Progenitor cell of endocrine pancreas (in vitro differentiated cells): ENCODE results near the gene RIPOR1. TPM values are rescaled to one million over a fixed set of nuclear protein-coding genes. Genes with fewer than 3 reads are reported as not detected.
"Not testable (repeated sequence)": the region's sequence is repeated elsewhere in the genome, so short reads cannot be mapped to it uniquely, and the experiment has no call there.

Source experiments
- DNase-seq: peaks from one replicate; pipeline ENCODE4 v3.0.0; 2021; ENCODE audit warnings: low spot score; ENCODE audit not compliant: unreplicated experiment
- H3K27ac Mint-ChIP-seq: 2 replicates; pipeline ENCODE4 v1.8.0; 2021; ENCODE audit warnings: mild to moderate bottlenecking, moderate library complexity, mixed read lengths
- H3K27me3 Mint-ChIP-seq: 2 replicates; pipeline ENCODE4 v1.8.0; 2021; ENCODE audit warnings: mixed read lengths
- H3K36me3 Mint-ChIP-seq: 2 replicates; pipeline ENCODE4 v1.8.0; 2022; ENCODE audit warnings: mixed read lengths; ENCODE audit not compliant: insufficient read depth
- H3K4me1 Mint-ChIP-seq: 2 replicates; pipeline ENCODE4 v1.8.0; 2021; ENCODE audit warnings: low read depth, mixed read lengths
- H3K4me3 Mint-ChIP-seq: 2 replicates; pipeline ENCODE4 v1.8.0; 2021; ENCODE audit warnings: low read depth, mild to moderate bottlenecking, moderate library complexity, mixed read lengths
- H3K9me3 Mint-ChIP-seq: 2 replicates; pipeline ENCODE4 v1.8.0; 2021; ENCODE audit warnings: low read depth, mixed read lengths
- CTCF ChIP-seq: fragments of 200-600 bp; sonication (generic); IDR thresholded peaks from one replicate; pipeline ENCODE4 v1.5.0; 2021; ENCODE audit warnings: antibody characterized with exemption, mild to moderate bottlenecking; ENCODE audit not compliant: unreplicated experiment
- total RNA-seq: library from RNA; stranded (reverse); gene quantifications from 2 replicates; pipeline ENCODE4 v1.2.1, GENCODE V29; 2021

Gene RIPOR1
- total RNA-seq, 1 donor from 2014 or later = 72.7 TPM

GRCh38 chr16:67483150-67483549, 45.5 kb upstream of the RIPOR1 start, which contains the start of gene AGRP:
TSS of gene AGRP (minus strand) at chr16:67483547. CDS start at chr16:67483398, 149 bp downstream.
- DNase-seq = no peak
- Mint-ChIP-seq H3K27ac (peak within 1 kb of the TSS; percentile 73), H3K27me3 (no peaks in the 10 kb centered on the region), H3K4me1 (peaks cover 22% of the 10 kb centered on the region), H3K36me3 (no peaks in the 10 kb centered on the region), H3K4me3 (peak within 1 kb of the TSS; percentile 100), H3K9me3 (no peaks in the 10 kb centered on the region)
- TF ChIP-seq CTCF = no peak

GRCh38 chr16:67483731-67484525, 44.7 kb upstream of the RIPOR1 start:
- no peaks in the 10 kb centered on the region for H3K36me3 Mint-ChIP-seq
- H3K4me3 Mint-ChIP-seq = no peak overlapping the region
- no peaks in the 10 kb centered on the region for H3K27me3 Mint-ChIP-seq
- H3K4me1 Mint-ChIP-seq = peaks cover 20% of the 10 kb centered on the region
- TF ChIP-seq CTCF = no peak
- no peak for DNase-seq
- no peak overlapping the region for H3K27ac Mint-ChIP-seq
- H3K9me3 Mint-ChIP-seq = no peaks in the 10 kb centered on the region

GRCh38 chr16:67486805-67487204, 41.8 kb upstream of the RIPOR1 start:
- DNase-seq = no peak
- Mint-ChIP-seq H3K4me1 (peaks cover 16% of the 10 kb centered on the region), H3K4me3 (no peak overlapping the region), H3K27me3 (no peaks in the 10 kb centered on the region), H3K27ac (no peak overlapping the region), H3K36me3 (peaks cover 1% of the 10 kb centered on the region), H3K9me3 (no peaks in the 10 kb centered on the region)
- no peak for TF ChIP-seq CTCF

- peaks cover 10% of the 10 kb centered on the region for H3K4me1 Mint-ChIP-seq
- H3K9me3 Mint-ChIP-seq, H3K27ac Mint-ChIP-seq, H3K4me3 Mint-ChIP-seq, DNase-seq, H3K36me3 Mint-ChIP-seq, H3K27me3 Mint-ChIP-seq: not testable (repeated sequence)
Observed at GRCh38 chr16:67487561-67487960, 41.1 kb upstream of the RIPOR1 start.

- TF ChIP-seq CTCF = no peak
- DNase-seq = no peak
- no peaks in the 10 kb centered on the region for H3K27me3 Mint-ChIP-seq
- peak overlapping the region; percentile 72 for H3K27ac Mint-ChIP-seq
- peaks cover 10% of the 10 kb centered on the region for H3K4me1 Mint-ChIP-seq
- peaks cover 1% of the 10 kb centered on the region for H3K36me3 Mint-ChIP-seq
- no peaks in the 10 kb centered on the region for H3K9me3 Mint-ChIP-seq
- no peak overlapping the region for H3K4me3 Mint-ChIP-seq
Observed at GRCh38 chr16:67489401-67490083, 39.1 kb upstream of the RIPOR1 start.
